ENCODE results near the gene ICE2.

The ICE2 gene

GRCh38 chr15:60391722-60392315 is 87.1 kb downstream of the ICE2 start:
- DNase-seq (ENCODE audit: low spot score) (no peak), FAIRE-seq (no peak)

- FAIRE-seq (no peak), DNase-seq (ENCODE audit: low spot score) (peak; percentile 72)
Measured at GRCh38 chr15:60390871-60391501, 88.0 kb downstream of the ICE2 start.

- DNase-seq (ENCODE audit: low spot score) (no peak), FAIRE-seq (no peak)
Measured at GRCh38 chr15:60390231-60390630, 88.7 kb downstream of the ICE2 start.

- no peak for FAIRE-seq
- DNase-seq (ENCODE audit: low spot score): no peak
Measured at GRCh38 chr15:60389261-60390077, 89.5 kb downstream of the ICE2 start.

GRCh38 chr15:60387321-60387720 is 91.6 kb downstream of the ICE2 start:
- FAIRE-seq: no peak

GRCh38 chr15:60386615-60387014 is 92.3 kb downstream of the ICE2 start:
- no peak for FAIRE-seq
- no peak for DNase-seq (ENCODE audit: low spot score)

More at GRCh38 chr15:60387321-60387720, 91.6 kb downstream of the ICE2 start:
- no peak for DNase-seq (ENCODE audit: low spot score)

- no peak for FAIRE-seq
- DNase-seq (ENCODE audit: low spot score): no peak
Measured at GRCh38 chr15:60385620-60386552, 93.1 kb downstream of the ICE2 start.

GRCh38 chr15:60384526-60385126 is 94.3 kb downstream of the ICE2 start:
- FAIRE-seq (no peak), DNase-seq (ENCODE audit: low spot score) (no peak)

GRCh38 chr15:60384053-60384452 is 94.9 kb downstream of the ICE2 start:
- FAIRE-seq (no peak), DNase-seq (ENCODE audit: low spot score) (no peak)

- FAIRE-seq (no peak), DNase-seq (ENCODE audit: low spot score) (no peak)
Measured at GRCh38 chr15:60382773-60383674, 95.9 kb downstream of the ICE2 start.

- DNase-seq (ENCODE audit: low spot score): no peak
- FAIRE-seq: no peak
Measured at GRCh38 chr15:60381148-60381788, 97.7 kb downstream of the ICE2 start.

- FAIRE-seq (peak; percentile 20), DNase-seq (ENCODE audit: low spot score) (peak; percentile 60)
Measured at GRCh38 chr15:60379525-60380274, 99.2 kb downstream of the ICE2 start.

- FAIRE-seq (no peak), DNase-seq (ENCODE audit: low spot score) (no peak)
Measured at GRCh38 chr15:60379185-60379524, 99.8 kb downstream of the ICE2 start.

GRCh38 chr15:60376677-60377095 is 102.3 kb downstream of the ICE2 start:
- peak; percentile 53 for FAIRE-seq
- DNase-seq (ENCODE audit: low spot score): no peak

- FAIRE-seq: no peak
- DNase-seq (ENCODE audit: low spot score): no peak
Measured at GRCh38 chr15:60375306-60375705, 103.6 kb downstream of the ICE2 start.

GRCh38 chr15:60374628-60375081 is 104.3 kb downstream of the ICE2 start:
- FAIRE-seq (no peak), DNase-seq (ENCODE audit: low spot score) (peak; percentile 88)

GRCh38 chr15:60374209-60374608 is 104.7 kb downstream of the ICE2 start:
- DNase-seq (ENCODE audit: low spot score) (no peak), FAIRE-seq (no peak)

- DNase-seq (ENCODE audit: low spot score): no peak
- FAIRE-seq: no peak
Measured at GRCh38 chr15:60373745-60374144, 105.2 kb downstream of the ICE2 start.

- FAIRE-seq (no peak), DNase-seq (ENCODE audit: low spot score) (no peak)
Measured at GRCh38 chr15:60373327-60373726, 105.6 kb downstream of the ICE2 start.

Data from urothelium cell line (cell line).